GM21717 (cell line): Measurements from ENCODE around the gene ENTR1.

Source experiments
- ATAC-seq: cut with Tn5 transposase; IDR thresholded peaks from one replicate; pipeline ENCODE4 v1.9.1; 2021; ENCODE audit warnings: mild to moderate bottlenecking, moderate library complexity; ENCODE audit not compliant: unreplicated experiment

The ENTR1 gene

GRCh38 chr9:136378170-136379002, 32.0 kb downstream of the ENTR1 start:
- ATAC-seq = no peak

DNA sequence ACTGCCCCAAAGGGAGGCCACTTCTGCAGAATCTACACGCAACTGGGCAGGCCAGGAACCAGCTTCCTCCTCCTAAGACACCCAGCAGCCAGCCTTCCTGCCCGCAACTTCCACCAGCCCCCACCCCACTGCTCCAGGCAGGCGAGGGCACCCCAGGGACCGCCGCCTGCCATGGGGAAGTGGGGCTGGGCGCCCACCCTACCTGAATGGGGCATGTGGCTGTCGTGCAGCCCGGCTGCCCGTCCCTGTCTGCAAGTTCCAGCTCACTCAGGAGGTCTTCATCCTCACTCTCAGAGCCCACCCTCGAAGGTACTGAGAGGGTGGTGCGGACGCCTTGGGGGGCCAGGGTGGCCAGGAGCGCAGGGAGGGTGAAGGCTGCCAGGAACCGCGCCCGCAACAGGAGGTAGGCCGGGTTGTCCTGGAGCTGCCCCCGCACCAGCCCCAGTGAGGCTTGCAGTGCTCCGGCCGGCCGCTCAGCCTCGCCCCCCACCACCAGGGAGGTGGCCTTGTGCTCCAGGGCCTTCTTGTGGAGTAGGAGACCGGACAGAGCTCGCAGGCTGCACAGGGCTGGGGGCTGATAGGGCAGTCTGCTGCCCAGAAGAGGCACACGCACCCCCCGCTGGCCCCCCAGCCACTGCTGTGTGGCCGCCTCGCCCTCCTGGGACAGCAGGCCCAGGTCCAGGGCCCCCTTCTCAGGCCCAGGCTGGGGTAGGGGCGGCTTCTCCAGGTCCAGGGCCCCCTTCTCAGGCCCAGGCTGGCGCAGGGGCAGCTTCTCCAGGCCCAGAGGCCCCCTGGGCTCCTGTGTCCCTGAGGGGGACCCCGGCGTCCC, 32.9 kb downstream of the ENTR1 start:
- ATAC-seq = no peak

DNA sequence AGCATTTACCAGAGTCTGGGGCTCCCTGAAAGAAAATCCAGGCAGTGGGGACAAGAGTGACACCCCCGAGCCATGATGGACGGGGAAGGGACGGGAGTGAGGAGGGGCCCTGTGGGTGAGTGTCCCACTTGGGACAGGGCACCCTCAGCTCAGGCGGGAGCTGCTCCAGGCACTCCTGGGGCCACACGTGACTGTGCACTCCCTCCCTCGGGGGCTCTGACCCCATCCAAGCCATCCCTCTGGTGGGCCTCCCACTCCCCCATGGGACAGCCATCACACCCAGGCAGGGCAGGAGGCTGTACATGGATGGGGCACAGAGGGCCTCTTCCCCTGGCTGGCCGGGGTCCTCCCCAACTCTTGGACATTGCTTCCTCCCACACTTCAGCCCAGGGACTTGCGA, 34.0 kb downstream of the ENTR1 start:
- ATAC-seq = no peak

DNA sequence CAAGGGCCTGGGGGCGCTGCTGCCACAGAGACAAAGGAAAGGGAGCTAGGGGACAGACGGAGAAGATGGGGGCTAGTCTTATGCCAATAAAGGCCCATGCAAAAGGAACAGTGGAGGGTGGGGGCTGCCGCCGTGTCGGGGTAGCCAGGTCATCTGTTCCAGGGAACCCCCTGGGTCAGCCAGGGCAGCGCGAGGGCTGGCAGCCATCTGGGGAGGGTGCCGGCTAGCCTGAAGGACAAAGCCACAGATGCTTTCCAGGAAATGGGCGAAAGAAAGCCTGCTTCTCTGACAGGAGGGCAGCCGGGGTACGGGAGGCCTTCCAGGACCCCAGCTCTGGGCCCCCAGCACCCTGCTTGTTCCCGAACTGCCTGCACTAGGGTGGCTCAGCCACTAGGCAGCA, 35.3 kb downstream of the ENTR1 start:
- no peak for ATAC-seq

GRCh38 chr9:136374183-136374575, 36.2 kb downstream of the ENTR1 start:
- no peak for ATAC-seq

DNA sequence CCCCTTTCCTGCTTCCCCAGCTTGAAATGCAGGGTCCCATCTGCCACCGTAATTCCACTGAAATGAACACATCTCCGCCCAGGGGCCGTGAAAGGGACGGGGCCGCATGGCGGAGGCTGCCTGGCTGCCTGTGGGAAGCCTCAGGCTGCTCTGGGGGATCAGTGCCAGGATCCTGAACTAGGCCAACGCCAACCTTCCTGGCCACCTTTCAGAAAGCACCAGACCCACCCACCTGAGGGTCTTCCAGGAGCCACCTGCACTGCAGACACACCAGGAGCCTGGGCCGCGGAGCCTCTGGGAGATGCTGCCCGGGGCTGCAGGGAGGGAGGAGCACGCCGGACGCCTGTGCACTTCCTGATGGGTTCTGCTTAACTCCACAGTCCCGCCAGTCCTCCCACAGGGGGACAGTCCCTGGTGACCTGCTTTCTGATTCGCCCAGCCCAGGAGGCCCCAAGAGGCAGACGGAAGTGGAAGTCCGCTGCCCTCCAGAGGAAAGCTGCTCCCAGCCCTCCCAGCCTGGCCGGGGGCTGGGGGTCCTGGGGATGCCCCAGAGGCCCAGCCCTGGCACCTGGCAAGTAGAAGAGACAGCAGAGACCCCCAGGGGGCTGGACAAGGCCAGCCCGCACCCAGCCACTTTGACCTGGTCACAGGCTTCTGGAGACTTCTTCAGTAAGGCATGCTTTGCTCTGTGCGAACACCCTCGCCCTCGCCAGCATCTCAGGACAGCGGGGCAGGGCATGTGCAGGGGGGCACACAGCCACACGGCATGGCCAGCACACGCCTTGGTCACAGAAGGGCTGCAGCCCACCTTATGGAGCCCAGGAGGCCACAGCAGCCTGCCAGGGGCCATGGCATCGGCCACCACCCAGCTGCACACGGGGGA, 36.9 kb downstream of the ENTR1 start, which contains the start of gene CARD9:
TSS of gene CARD9 (minus strand) at position 370 of the 883 bp plus-strand sequence. CDS start 1,591 bp downstream, outside the sequence.
- no peak for ATAC-seq

- no peak for ATAC-seq
Observed at GRCh38 chr9:136372561-136373299, 37.7 kb downstream of the ENTR1 start.

GRCh38 chr9:136372006-136372405, 38.4 kb downstream of the ENTR1 start:
- ATAC-seq = no peak

DNA sequence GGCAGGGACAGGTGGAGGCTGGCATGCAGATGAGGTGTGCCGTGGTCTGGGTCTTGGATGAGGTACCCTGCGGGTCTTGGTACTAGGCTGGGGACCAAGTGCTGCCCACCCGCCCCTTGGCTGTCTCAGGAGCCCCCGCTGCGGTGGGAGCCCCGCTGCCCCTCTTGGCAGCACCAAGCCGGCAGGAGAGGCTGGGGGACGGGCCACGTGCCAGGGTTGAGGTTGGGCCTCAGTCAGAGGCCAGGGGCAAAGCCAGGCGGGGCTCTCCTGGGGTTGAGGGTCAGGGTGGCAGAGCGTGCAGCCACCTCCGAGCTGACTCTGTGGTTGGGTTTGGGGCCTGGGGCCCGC, 38.9 kb downstream of the ENTR1 start:
- no peak for ATAC-seq

- no peak for ATAC-seq
Observed at GRCh38 chr9:136370687-136371532, 39.5 kb downstream of the ENTR1 start.

GRCh38 chr9:136370037-136370436, 40.4 kb downstream of the ENTR1 start:
- no peak for ATAC-seq

DNA sequence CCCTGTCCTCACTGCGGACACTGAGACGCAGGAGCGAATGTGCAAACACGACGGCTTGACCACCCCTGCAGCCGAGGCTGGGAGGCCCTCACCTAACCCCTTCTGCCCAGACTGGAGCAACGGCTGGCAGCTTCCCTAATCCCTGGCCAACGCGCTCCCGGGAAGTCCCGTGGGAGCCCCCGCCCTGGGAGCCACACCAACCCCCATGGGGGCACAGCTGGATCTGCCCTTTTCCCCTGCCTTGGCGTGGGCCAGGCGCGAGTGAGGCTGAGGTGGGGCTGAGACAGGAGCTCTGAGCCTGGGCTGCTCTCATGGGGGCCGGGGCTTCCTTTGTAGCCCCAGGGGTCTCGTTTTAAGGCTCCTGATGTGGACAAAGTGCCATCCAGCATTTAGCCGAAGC, 42.2 kb downstream of the ENTR1 start:
- no peak for ATAC-seq

DNA sequence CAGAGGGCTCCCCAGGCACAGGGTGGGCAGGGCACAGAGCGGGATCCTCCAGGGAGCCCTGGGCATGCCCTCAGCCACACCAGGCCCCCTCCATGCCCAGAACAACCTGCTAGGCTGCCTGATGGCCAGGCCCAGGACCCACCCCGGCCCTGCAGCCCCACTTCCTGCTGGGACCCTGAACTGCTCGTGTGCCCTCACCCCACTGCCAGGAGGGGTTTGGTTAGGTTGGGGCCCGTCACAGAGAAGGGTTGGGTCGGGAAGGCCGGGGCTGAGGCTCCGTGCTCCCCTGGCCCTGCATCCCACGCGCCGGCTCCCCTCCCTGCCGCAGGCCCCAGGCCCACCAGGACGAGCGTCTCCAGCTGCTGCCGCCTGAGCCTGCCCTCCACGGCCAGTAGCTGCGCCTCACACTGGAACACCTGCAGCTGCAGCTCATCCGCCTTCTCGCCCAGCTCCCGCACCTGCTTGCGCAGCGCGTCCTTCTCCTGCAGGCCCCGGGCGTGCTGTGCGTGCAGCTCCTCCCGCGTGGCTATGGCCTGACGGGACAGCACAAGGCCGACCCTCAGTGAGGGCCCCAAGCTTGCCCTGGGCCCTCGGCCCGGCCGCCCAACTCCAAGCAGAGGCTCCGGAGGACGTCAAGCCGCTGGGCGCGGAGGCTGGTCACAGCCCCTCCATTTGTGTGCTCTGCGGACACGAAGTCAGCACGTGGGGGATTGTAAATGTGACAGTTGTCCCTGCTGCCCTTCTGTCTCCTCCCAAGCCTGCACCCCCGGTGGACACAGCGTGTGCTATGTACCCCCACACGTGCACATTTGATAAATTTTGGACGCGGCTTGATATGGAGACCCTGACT, 42.9 kb downstream of the ENTR1 start:
- ATAC-seq = no peak

DNA sequence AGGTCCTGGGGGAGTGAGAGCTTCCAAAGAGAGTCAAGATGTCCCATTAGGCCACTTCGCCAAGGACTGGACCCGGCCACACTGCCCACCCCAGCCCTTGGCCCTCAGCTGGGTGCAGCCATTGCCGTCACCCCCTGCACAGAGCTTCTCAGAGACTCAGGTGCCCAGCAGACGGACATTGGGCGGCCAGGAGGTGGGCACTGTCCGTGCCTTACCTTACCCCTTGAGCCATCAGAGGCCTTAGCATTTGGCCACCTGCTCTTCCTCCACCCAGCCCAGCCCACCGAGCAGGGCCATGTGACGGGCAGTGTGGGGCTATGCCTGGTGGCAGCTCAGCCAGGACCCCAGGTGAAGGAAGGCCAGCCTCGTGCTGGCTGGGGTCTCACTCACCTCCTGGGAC, 43.6 kb downstream of the ENTR1 start:
- ATAC-seq = no peak

DNA sequence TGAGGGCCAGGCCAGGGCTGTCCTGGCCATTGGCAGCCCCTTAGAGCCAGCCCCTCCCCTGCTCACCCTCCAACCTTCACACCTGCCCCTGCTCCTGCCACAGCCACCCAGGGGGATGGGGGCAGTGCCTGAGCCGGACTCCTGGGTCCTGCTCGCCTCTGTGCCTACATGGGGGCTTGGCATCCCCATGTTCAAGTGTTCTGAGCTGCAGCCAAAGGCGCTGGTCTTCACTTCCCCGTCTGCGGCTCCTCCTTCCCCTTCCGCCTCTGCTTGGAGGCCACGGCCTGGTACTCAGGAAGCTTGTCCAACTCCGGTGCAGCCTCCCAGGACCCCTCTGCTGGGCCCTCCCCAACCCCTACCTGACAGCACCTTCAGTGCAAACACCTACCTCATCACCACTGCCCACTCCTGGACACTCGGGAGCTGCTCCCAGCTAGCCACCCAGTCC, 44.6 kb downstream of the ENTR1 start:
- no peak for ATAC-seq

DNA sequence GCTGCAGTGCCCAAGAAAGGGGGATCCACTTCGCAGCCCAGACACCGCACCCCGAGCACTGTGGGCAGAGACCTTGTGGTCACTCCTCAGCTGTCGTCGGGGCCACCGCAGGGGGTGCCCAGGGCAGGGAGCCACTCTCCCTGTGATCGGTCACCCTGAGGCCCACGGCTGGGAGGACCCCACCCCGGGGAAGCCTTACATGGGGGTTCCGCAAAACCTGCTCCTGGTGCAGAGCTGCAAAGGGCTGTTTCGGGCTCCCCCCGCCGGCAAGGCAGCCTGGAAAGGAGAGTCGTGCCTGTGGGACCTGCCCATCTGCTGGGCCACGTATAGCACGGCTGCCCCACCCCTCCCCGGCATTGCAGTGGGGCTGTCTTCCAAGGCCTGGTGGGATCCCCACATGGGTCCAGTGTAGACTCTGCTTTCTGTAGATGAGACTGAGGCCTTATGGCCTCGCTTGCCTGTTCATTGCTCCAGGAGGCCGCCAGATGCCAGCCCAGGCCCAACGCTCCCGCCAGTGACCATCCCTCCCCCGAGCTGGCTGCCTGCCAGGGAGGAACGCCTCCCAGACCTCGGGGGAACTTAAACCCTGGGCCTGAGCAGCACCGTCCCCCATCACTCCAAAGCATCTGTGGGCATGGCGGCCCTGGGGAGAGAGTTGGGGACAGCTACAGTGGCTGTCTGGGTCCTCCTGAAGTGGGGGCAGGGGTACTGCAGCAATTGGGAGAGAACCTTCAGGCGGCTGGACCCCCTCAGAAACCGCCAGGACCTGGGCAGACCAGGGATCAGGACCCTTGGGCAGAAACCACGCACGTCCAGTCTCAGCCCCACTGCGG, 45.3 kb downstream of the ENTR1 start:
- no peak for ATAC-seq

GRCh38 chr9:136363949-136364748, 46.3 kb downstream of the ENTR1 start:
- ATAC-seq = no peak
